Measurements from ENCODE around the gene HTR3D. TPM values are rescaled to one million over a fixed set of nuclear protein-coding genes. Genes with fewer than 3 reads are reported as not detected.
"Not testable (repeated sequence)": the region's sequence is repeated elsewhere in the genome, so short reads cannot be mapped to it uniquely, and the experiment has no call there.

Gene HTR3D
- total RNA-seq, 1 donor from 2014 or later: not detected

- Histone ChIP-seq H3K4me3 (ENCODE audit: low read length in 3 of 3) (no peak overlapping the region), H3K9me3 (ENCODE audit: control insufficient read depth in 3 of 3, low read length in 3 of 3) (no peaks in the 10 kb centered on the region), H3K4me1 (ENCODE audit: control insufficient read depth in 3 of 3, insufficient read depth in 3 of 3, low read length in 3 of 3) (no peaks in the 10 kb centered on the region), H3K27me3 (ENCODE audit: control insufficient read depth in 3 of 3, insufficient read depth in 3 of 3, low read length in 3 of 3) (peaks cover 0 to 2% (median 0%) of the 10 kb centered on the region in 3 donors), H3K9ac (ENCODE audit: low read depth in 1 of 3, low read length in 3 of 3) (no peak overlapping the region), H3K27ac (ENCODE audit: low read depth, low read length) (no peak overlapping the region), H3K36me3 (ENCODE audit: control insufficient read depth in 3 of 3, insufficient read depth in 3 of 3, low read length in 3 of 3) (no peaks in the 10 kb centered on the region)
Measured at GRCh38 chr3:184062637-184063036, 31.1 kb downstream of the HTR3D start.

GRCh38 chr3:184066211-184066610 lies 34.7 kb downstream of the HTR3D start:
- no peaks in the 10 kb centered on the region for H3K4me1 ChIP-seq (ENCODE audit: control insufficient read depth in 3 of 3, insufficient read depth in 3 of 3, low read length in 3 of 3)
- H3K36me3 ChIP-seq (ENCODE audit: control insufficient read depth in 3 of 3, insufficient read depth in 3 of 3, low read length in 3 of 3): no peaks in the 10 kb centered on the region
- H3K27me3 ChIP-seq (ENCODE audit: control insufficient read depth in 3 of 3, insufficient read depth in 3 of 3, low read length in 3 of 3): no peaks in the 10 kb centered on the region
- no peak overlapping the region for H3K4me3 ChIP-seq (ENCODE audit: low read length in 3 of 3)
- H3K9ac ChIP-seq (ENCODE audit: low read depth in 1 of 3, low read length in 3 of 3): no peak overlapping the region
- no peak overlapping the region for H3K27ac ChIP-seq (ENCODE audit: low read depth, low read length)
- no peaks in the 10 kb centered on the region for H3K9me3 ChIP-seq (ENCODE audit: control insufficient read depth in 3 of 3, low read length in 3 of 3)

GRCh38 chr3:184067573-184068055 lies 36.1 kb downstream of the HTR3D start:
- H3K36me3 ChIP-seq (ENCODE audit: control insufficient read depth in 3 of 3, insufficient read depth in 3 of 3, low read length in 3 of 3): no peaks in the 10 kb centered on the region
- H3K9ac ChIP-seq (ENCODE audit: low read depth in 1 of 3, low read length in 3 of 3): no peak overlapping the region
- no peaks in the 10 kb centered on the region for H3K9me3 ChIP-seq (ENCODE audit: control insufficient read depth in 3 of 3, low read length in 3 of 3)
- no peak overlapping the region for H3K4me3 ChIP-seq (ENCODE audit: low read length in 3 of 3)
- H3K27ac ChIP-seq (ENCODE audit: low read depth, low read length): no peak overlapping the region
- no peaks in the 10 kb centered on the region for H3K27me3 ChIP-seq (ENCODE audit: control insufficient read depth in 3 of 3, insufficient read depth in 3 of 3, low read length in 3 of 3)
- no peaks in the 10 kb centered on the region for H3K4me1 ChIP-seq (ENCODE audit: control insufficient read depth in 3 of 3, insufficient read depth in 3 of 3, low read length in 3 of 3)

GRCh38 chr3:184068344-184068743 lies 36.8 kb downstream of the HTR3D start:
- no peak overlapping the region for H3K9ac ChIP-seq (ENCODE audit: low read depth in 1 of 3, low read length in 3 of 3)
- H3K27ac ChIP-seq (ENCODE audit: low read depth, low read length): no peak overlapping the region
- no peak overlapping the region for H3K4me3 ChIP-seq (ENCODE audit: low read length in 3 of 3)
- H3K27me3 ChIP-seq (ENCODE audit: control insufficient read depth in 3 of 3, insufficient read depth in 3 of 3, low read length in 3 of 3): no peaks in the 10 kb centered on the region
- H3K36me3 ChIP-seq (ENCODE audit: control insufficient read depth in 3 of 3, insufficient read depth in 3 of 3, low read length in 3 of 3): no peaks in the 10 kb centered on the region
- no peaks in the 10 kb centered on the region for H3K4me1 ChIP-seq (ENCODE audit: control insufficient read depth in 3 of 3, insufficient read depth in 3 of 3, low read length in 3 of 3)
- H3K9me3 ChIP-seq (ENCODE audit: control insufficient read depth in 3 of 3, low read length in 3 of 3): no peaks in the 10 kb centered on the region

- not testable (repeated sequence) for H3K4me1 ChIP-seq (ENCODE audit: control insufficient read depth in 3 of 3, insufficient read depth in 3 of 3, low read length in 3 of 3); H3K36me3 ChIP-seq (ENCODE audit: control insufficient read depth in 3 of 3, insufficient read depth in 3 of 3, low read length in 3 of 3); H3K27ac ChIP-seq (ENCODE audit: low read depth, low read length); H3K4me3 ChIP-seq (ENCODE audit: low read length in 3 of 3); H3K27me3 ChIP-seq (ENCODE audit: control insufficient read depth in 3 of 3, insufficient read depth in 3 of 3, low read length in 3 of 3); H3K9ac ChIP-seq (ENCODE audit: low read depth in 1 of 3, low read length in 3 of 3); H3K9me3 ChIP-seq (ENCODE audit: control insufficient read depth in 3 of 3, low read length in 3 of 3)
Measured at GRCh38 chr3:184071142-184071541, 39.6 kb downstream of the HTR3D start.

GRCh38 chr3:184073621-184074020 lies 42.1 kb downstream of the HTR3D start:
- H3K27ac ChIP-seq (ENCODE audit: low read depth, low read length): no peak overlapping the region

GRCh38 chr3:184075901-184076300 lies 44.4 kb downstream of the HTR3D start:
- Histone ChIP-seq H3K27me3 (ENCODE audit: control insufficient read depth in 3 of 3, insufficient read depth in 3 of 3, low read length in 3 of 3) (no peaks in the 10 kb centered on the region), H3K36me3 (ENCODE audit: control insufficient read depth in 3 of 3, insufficient read depth in 3 of 3, low read length in 3 of 3) (no peaks in the 10 kb centered on the region), H3K4me1 (ENCODE audit: control insufficient read depth in 3 of 3, insufficient read depth in 3 of 3, low read length in 3 of 3) (no peaks in the 10 kb centered on the region), H3K4me3 (ENCODE audit: low read length in 3 of 3) (no peak overlapping the region), H3K9me3 (ENCODE audit: control insufficient read depth in 3 of 3, low read length in 3 of 3) (no peaks in the 10 kb centered on the region), H3K9ac (ENCODE audit: low read depth in 1 of 3, low read length in 3 of 3) (no peak overlapping the region), H3K27ac (ENCODE audit: low read depth, low read length) (no peak overlapping the region)

More at GRCh38 chr3:184073621-184074020, 42.1 kb downstream of the HTR3D start:
- Histone ChIP-seq H3K27me3 (ENCODE audit: control insufficient read depth in 3 of 3, insufficient read depth in 3 of 3, low read length in 3 of 3) (no peaks in the 10 kb centered on the region), H3K4me3 (ENCODE audit: low read length in 3 of 3) (no peak overlapping the region), H3K36me3 (ENCODE audit: control insufficient read depth in 3 of 3, insufficient read depth in 3 of 3, low read length in 3 of 3) (no peaks in the 10 kb centered on the region), H3K9me3 (ENCODE audit: control insufficient read depth in 3 of 3, low read length in 3 of 3) (no peaks in the 10 kb centered on the region), H3K9ac (ENCODE audit: low read depth in 1 of 3, low read length in 3 of 3) (no peak overlapping the region), H3K4me1 (ENCODE audit: control insufficient read depth in 3 of 3, insufficient read depth in 3 of 3, low read length in 3 of 3) (no peaks in the 10 kb centered on the region)

- no peak overlapping the region for H3K27ac ChIP-seq (ENCODE audit: low read depth, low read length)
- no peaks in the 10 kb centered on the region for H3K36me3 ChIP-seq (ENCODE audit: control insufficient read depth in 3 of 3, insufficient read depth in 3 of 3, low read length in 3 of 3)
- no peaks in the 10 kb centered on the region for H3K4me1 ChIP-seq (ENCODE audit: control insufficient read depth in 3 of 3, insufficient read depth in 3 of 3, low read length in 3 of 3)
- no peaks in the 10 kb centered on the region for H3K27me3 ChIP-seq (ENCODE audit: control insufficient read depth in 3 of 3, insufficient read depth in 3 of 3, low read length in 3 of 3)
- H3K9me3 ChIP-seq (ENCODE audit: control insufficient read depth in 3 of 3, low read length in 3 of 3): no peaks in the 10 kb centered on the region
- H3K4me3 ChIP-seq (ENCODE audit: low read length in 3 of 3): no peak overlapping the region
- no peak overlapping the region for H3K9ac ChIP-seq (ENCODE audit: low read depth in 1 of 3, low read length in 3 of 3)
Measured at GRCh38 chr3:184077881-184078280, 46.3 kb downstream of the HTR3D start.

GRCh38 chr3:184078851-184079250 lies 47.3 kb downstream of the HTR3D start:
- Histone ChIP-seq H3K9me3 (ENCODE audit: control insufficient read depth in 3 of 3, low read length in 3 of 3) (no peaks in the 10 kb centered on the region), H3K9ac (ENCODE audit: low read depth in 1 of 3, low read length in 3 of 3) (no peak overlapping the region), H3K36me3 (ENCODE audit: control insufficient read depth in 3 of 3, insufficient read depth in 3 of 3, low read length in 3 of 3) (no peaks in the 10 kb centered on the region), H3K4me1 (ENCODE audit: control insufficient read depth in 3 of 3, insufficient read depth in 3 of 3, low read length in 3 of 3) (no peaks in the 10 kb centered on the region), H3K4me3 (ENCODE audit: low read length in 3 of 3) (no peak overlapping the region), H3K27me3 (ENCODE audit: control insufficient read depth in 3 of 3, insufficient read depth in 3 of 3, low read length in 3 of 3) (no peaks in the 10 kb centered on the region), H3K27ac (ENCODE audit: low read depth, low read length) (no peak overlapping the region)

- Histone ChIP-seq H3K4me1 (ENCODE audit: control insufficient read depth in 3 of 3, insufficient read depth in 3 of 3, low read length in 3 of 3) (no peaks in the 10 kb centered on the region), H3K9ac (ENCODE audit: low read depth in 1 of 3, low read length in 3 of 3) (no peak overlapping the region), H3K36me3 (ENCODE audit: control insufficient read depth in 3 of 3, insufficient read depth in 3 of 3, low read length in 3 of 3) (no peaks in the 10 kb centered on the region), H3K27ac (ENCODE audit: low read depth, low read length) (no peak overlapping the region), H3K9me3 (ENCODE audit: control insufficient read depth in 3 of 3, low read length in 3 of 3) (no peaks in the 10 kb centered on the region), H3K4me3 (ENCODE audit: low read length in 3 of 3) (no peak overlapping the region), H3K27me3 (ENCODE audit: control insufficient read depth in 3 of 3, insufficient read depth in 3 of 3, low read length in 3 of 3) (no peaks in the 10 kb centered on the region)
Measured at GRCh38 chr3:184081116-184081830, 49.7 kb downstream of the HTR3D start.

Measured in skeletal muscle tissue (tissue), 4 donors.